HPDE6-E6E7 (cell line): ENCODE measurements around the gene NELFB.

Experiments used
- DNase-seq: peaks from one replicate; pipeline ENCODE4 v3.0.0; 2011; ENCODE audit warnings: missing footprints; ENCODE audit errors: extremely low spot score

NELFB gene

DNA sequence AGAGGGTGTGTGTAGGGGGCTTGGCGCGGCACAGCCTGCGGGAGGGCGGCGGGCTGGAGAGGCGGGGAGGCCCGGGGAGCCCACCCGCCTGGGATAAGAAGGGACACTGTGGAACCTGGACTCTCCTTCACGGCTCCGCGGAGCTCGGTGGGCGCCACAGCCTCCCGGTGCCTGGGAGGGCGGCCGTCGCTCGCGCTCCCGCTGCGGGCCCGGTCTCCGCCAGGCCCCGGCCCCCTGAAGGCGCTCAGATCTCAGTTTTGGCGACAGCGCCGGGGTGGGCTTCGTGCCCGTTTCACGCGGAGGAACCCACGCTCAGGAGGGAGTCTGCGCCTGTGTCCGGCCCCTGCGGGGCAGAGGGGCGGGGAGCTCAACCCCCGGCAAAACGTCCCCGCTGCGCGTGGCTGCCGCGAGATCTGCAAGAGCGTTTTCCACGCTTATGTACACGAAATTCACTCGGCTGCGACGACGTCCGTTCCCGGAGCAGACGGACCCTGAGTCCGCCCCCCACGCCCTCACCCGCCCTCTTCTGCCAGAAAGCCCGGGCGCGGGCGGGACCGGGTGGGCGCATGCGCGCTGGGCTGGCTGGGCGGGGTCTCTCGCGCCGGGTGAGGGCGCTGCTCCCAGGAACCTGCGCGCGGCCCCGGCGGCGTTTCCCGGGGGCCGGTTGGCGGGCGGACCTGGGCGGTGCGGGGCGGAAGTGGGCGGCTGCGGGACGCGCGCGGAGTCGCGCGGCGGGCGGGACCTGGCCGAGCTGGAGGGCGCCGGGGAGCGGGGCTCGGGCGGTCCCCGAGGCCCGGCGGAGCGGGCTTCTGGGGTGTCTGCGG, at the start of gene NELFB:
Gene NELFB, plus strand, starts transcription at position 704 of the 824 bp plus-strand sequence.
- peak; percentile 95 for DNase-seq

DNA sequence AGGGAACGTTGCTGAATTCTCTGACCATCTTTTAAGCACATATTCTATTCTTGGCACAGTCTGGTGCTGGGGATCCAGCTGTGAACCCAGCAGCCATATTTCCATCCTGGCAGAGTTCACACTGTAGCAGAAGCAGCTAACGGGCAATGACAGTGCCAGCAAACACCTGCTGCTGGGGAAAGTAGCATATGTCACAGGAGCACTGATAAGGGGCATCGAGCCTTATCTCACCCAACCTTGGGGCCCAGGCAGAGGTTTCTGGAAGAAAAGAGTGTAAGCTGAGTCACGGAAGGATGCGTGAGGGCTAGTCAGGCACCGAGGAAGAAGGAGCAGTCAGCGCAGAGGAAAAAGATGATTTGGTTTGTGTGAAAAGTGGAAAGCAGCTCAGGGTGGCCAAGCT, 48.5 kb upstream of the NELFB start:
- DNase-seq = no peak

DNA sequence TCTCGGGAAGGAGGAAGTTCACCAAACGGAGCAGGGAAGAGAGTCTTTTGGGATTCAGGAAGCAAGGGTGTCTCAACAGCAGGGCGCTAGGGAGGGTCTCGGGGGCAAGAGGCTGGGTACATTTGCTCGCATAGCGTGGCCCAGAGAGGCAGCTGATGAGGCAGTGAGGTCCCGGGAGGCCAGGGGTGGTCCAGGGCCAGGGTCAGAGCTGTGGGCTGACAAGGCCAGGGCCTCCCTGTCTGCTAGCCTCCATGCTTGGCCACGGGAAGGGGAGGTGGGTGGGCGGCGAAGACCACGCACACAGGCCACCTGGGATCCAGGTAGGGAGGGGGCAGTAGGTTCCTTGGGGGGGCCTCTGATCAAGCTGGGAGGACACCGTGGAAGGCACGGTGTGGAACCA, 43.6 kb upstream of the NELFB start:
- DNase-seq = no peak

DNA sequence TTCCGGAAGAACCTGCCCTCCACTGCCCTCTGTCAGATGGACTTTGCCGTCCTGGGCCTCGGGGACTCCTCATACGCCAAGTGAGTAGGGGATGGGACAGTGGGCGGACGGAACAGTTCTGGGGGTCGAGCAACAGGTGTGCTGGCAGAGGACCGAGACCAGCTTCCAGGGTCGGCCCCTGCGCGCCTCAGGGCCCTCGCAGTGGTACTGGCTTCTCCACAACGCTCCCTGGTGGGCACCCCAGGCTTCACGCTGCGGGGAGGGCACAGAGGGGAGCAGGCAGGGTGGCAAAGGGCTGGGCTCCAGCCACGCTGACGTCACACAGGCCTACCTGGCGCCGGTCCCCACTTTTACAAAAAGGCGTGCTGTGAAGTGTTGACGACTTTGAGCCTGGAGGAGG, 42.6 kb upstream of the NELFB start:
- DNase-seq = no peak

DNA sequence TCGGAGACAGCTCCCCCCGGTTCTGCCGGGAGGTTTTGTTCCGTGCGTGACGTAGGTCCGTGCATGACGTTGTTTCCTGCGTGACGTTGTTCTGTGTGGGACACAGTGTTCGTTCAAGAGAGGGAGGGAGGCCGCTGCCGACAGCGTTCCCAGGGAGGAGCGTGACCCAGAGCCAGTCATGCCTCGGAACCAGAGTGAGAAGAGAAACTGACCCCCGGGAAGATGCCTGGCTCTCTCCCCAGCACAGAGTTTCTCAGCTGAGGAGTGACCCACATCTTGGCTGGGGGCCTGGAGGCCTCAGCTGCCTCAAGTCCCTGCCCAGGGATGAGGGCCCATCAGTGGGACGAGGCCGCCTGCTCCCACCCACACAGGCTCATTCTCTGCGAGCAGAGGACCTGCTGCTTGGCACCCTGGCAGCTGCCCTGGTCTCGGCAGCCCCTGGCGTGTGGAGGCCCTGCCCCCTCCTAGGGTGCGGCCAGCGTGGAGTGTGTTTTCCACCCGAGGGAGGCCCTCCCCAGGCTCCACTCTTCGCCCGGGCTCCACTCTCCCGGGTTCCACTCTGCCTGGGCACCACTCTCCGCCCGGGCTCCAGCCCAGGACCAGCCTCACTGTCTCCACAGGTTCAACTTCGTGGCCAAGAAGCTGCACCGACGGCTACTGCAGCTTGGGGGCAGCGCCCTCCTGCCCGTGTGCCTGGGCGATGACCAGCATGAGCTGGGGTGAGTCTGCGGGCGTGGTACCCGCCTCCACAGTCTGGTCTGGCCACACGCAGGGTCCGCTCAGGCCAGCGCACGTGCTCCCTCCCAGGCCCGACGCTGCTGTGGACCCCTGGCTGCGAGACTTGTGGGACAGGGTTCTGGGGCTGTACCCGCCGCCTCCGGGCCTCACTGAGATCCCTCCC, 41.7 kb upstream of the NELFB start:
- no peak for DNase-seq

DNA sequence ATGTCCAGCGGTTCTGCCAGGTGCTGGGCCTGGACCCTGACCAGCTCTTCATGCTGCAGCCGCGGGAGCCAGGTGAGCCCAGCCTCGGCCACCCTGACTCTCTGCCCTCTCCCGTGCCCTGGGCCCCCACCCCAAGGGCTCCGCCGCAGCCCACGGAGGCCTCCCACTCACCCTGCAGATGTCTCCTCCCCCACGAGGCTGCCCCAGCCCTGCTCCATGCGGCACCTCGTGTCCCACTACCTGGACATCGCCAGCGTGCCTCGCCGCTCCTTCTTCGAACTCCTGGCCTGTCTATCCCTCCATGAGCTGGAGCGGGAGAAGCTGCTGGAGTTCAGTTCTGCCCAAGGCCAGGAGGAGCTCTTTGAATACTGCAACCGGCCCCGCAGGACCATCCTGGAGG, 40.5 kb upstream of the NELFB start:
- no peak for DNase-seq

DNA sequence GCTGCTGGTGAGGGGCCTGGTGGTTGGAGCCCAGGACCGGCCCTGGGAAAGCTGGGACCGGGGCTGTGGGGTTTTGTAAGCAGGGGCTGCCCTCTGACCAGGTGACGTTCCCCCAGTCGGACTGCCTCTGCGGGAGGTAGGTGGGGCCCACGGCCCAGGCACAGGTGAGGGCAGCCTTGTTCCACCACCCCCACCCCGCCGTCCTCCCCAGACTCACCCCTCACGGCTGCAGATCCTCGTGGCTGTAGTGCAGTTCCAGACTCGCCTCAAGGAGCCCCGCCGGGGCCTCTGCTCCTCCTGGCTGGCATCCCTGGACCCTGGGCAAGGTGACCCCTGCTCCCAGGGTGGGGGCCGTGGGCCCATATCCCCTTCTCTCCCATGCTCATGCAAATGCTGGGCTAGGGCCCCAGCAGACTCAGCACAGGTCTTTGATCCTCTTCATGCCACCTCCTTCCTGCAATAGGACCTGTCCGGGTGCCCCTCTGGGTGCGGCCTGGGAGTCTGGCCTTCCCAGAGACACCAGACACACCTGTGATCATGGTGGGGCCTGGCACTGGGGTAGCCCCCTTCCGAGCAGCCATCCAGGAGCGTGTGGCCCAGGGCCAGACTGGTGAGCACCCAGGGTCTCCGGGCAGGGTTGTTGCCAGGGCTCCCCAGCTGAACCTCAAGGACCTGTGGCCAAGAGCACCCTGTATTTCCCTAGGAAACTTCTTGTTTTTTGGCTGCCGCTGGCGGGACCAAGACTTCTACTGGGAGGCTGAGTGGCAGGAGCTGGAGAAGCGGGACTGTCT, 39.7 kb upstream of the NELFB start:
- DNase-seq = no peak

DNA sequence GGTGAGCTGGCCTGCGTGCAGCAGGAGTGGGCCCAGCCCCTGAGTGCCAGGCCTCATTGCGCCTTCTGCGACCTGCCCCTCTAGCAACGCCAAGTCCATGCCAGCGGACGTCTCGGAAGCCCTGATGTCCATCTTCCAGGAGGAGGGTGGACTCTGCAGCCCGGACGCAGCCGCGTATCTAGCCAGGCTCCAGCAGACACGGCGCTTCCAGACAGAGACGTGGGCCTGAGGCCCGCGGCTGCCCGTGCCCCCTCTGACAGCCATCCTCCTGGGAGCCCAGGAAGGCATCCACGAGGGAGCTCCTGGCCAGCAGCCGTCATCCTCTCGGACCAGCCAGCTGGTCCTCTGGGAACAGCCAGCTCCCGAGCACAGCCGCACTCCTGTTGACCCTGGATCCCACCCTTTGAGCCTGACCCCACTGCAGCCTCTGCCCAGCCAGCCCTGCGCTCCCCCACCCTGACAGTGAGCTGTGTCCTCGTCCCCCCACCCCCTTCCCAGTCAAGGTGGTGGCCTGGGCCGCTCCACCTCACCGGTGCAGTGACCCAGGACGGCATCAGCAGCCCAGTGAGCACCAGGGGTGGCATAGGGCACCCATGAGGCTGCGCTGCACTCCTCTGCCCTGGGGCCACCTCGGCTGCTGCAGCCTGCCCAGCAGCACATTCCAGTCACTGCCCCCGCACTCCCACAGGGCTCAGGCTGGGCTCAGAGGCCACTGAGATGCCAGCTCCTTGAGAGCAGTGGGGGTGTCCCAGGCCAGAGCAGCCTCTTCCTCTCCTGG, 38.8 kb upstream of the NELFB start:
- DNase-seq = no peak

DNA sequence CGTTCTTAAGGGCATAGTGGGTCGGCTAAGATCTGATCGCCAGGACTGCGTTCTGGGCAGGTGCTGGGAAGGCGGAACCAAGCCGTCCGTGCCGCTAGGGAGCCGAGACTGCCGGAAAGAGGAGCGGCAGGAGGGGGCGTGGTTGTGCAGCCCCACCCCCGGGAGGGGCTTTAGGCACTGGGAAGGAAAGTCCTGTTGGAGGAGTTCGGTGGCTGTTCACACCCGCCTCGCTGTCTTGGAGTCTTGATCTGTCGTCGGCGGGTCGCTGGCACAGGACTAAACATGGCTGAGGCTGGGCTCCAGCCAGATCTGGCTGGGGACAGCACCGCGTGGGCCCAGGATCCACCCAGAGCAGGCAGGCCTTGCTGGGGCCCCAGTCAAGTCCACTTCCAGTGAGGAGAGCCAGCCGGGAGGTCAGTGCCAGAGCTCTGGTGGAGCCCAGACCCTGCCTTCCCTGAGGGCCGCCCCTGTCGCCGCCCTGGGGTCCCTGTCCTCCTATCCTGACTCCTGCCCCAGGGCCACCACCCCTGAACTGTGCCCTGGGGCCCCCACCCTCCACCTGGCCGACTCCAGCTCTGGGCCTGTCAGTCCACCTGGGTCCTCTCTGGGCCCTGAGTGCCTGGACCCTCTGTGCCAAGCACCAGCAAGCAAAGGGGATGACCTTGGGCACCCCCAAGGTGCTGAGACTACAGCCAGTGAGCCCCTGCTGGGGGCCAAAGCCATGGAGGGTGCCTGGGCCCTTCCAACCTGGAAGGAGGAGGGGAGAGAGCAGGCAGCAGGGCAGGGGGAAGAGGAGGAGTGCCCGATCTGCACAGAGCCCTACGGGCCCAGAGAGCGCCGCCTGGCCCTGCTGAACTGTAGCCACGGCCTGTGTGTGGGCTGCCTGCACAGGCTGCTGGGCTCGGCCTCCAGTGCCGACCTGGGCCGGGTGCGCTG, 37.6 kb upstream of the NELFB start:
- peak; percentile 87 for DNase-seq

DNA sequence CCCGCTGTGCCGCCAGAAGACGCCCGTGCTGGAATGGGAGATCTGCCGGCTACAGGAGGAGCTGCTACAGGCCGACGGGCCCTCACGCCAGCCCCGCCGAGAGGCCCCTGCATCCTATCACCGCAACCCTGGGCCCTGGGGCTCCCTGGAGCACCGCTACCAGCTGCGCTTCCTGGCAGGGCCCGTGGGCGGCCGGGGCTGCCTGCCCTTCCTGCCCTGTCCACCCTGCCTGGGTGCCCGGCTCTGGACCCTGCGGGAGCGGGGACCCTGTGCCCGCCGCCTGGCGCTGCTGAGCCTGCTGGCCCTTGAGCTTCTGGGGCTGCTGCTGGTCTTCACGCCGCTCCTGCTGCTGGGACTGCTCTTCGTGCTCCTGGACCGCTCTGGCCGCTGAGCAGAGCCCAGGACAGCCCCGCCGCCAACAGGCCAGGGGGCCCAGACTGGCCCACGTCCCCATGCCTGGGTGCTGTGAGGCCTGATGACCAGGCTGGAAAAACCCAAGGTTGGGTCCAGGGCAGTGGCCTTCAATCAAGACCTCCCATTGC, 36.8 kb upstream of the NELFB start:
- no peak for DNase-seq

DNA sequence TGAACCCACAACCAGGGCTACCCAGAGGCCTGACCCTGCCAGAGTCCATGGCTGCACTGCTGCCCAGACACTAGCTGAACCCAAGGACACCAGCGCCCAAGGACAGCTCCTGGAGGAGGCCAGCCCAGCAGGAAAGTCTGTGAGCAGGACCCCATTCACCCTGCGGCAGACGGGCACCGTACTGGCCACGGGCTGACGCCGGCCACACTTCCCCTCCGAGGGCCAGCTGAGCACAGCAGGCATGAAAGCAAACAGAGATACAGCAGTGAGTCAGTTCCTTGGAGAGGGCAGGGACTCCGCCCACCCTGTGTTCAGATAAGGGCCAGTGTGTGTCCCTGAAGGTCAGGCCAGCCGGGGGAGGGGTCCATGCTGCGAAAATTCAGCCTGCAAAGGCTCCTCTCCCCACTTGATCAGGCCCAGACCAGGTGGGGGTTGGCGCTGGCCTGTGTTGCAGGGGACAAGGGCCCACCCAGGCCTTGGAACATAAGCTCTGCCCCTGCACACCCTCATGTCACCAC, 36.3 kb upstream of the NELFB start:
- no peak for DNase-seq

DNA sequence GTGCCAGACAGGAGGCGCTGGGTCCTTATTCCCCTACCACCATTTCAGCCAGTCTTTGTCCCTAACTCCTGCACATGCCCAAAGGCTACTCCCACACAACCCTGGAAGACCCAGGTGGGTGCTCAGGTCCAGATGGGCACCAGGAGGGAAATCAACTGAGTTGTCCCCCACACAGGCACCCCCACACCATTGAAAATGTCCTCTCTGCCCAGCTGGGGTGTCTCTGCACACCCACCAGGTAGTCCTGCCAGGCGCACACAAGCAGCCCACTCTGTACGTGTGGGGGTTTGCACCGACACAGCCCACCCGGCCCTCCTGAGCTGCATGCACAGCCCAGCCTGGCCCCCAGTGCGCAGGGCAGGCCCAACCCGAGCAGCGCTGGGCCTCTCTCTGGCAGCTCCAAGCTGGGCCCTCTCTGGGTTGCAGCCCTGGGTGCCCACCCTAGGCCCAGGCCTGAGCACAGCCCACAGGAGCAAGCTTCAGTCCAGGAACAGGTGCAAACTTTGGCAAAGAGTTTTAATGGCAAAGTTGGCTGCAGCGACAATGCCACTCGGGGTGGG, 35.3 kb upstream of the NELFB start:
- no peak for DNase-seq

DNA sequence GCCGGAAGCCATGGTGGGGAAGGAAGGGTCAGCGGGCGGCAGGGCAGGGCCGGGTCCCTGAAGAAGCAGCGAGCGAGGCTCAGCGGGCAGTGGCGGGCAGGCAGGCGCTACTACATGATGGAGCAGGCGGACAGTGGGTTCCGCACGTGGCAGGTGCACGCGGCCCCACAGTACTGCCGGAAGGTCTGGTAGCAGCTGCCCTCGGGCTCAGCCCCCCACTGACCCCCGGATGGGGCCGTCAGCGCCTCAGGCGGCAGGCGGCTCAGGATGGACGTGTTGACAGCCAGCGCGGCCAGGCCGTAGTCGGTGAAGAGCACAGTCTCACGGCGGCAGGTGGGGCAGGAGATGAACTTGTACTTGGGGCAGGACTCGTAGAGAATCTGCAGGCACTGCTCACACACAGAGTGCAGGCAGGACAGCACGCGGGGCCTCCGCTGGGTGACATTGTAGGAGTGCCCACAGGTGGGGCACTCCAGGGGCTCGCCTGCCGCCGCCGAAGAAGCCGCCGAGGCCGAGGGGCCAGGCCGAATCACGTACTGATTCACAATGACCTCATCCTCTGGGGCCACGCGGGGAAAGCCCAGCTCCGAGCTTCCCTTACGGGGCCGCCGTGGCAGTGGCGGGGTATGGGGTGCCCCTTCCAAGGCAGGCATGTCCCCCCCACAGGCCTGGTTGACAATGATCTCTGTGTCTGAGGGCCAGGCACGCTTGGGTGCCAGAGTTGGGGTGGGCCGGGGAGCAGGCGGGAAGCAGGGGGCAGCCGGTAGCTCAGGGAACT, 34.6 kb upstream of the NELFB start:
- DNase-seq = no peak

DNA sequence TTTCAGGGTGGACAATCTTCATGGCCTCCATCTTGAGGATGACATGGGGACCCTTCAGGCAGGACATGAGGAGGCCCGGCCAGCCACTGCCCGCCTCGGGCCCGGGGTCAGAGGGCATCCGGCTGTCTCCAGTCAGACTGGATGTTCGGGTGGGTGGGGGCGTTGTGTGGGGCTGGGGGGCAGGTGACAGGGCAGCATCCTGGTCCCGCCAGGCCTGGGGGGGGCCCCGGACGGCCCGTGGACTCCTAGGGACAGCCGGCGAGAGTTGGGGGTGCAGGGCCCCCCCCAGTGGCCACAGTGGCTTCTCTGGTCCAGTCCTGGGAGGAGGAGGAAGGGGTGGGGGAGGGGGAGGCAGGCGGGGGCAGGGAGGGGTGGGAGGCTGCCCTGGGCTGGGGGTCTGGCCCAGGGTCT, 34.0 kb upstream of the NELFB start:
- DNase-seq = no peak

DNA sequence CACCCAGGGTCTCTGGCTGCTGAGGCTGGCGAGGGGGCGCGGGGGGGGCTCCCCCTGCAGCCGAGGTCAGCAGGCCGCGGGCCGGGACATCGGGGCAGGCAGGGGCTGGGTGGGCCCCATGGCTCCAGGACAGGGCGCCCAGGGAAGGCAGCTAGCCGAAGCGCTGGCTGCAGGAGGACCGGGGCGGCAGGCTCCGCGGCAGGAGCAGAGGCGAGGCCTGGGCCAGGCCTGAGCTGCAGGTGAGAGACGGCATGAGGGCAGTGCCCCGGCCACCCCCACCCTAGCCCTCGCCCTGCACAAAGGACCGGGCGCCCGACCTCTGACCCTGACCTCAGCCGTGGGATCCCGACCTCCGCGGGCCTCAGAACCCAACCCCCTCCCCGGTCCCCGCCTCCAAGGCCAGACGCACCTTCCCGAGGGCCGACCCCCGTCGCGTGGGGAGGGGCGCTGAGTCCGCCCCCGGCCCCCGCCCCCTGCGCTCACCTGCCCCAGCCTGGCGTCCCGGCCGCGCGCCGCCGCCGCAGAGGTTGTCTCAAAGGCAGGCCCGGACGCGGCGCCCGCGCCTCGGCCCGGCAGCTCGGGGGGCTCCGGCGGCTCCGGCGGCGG, 33.5 kb upstream of the NELFB start:
- no peak for DNase-seq

DNA sequence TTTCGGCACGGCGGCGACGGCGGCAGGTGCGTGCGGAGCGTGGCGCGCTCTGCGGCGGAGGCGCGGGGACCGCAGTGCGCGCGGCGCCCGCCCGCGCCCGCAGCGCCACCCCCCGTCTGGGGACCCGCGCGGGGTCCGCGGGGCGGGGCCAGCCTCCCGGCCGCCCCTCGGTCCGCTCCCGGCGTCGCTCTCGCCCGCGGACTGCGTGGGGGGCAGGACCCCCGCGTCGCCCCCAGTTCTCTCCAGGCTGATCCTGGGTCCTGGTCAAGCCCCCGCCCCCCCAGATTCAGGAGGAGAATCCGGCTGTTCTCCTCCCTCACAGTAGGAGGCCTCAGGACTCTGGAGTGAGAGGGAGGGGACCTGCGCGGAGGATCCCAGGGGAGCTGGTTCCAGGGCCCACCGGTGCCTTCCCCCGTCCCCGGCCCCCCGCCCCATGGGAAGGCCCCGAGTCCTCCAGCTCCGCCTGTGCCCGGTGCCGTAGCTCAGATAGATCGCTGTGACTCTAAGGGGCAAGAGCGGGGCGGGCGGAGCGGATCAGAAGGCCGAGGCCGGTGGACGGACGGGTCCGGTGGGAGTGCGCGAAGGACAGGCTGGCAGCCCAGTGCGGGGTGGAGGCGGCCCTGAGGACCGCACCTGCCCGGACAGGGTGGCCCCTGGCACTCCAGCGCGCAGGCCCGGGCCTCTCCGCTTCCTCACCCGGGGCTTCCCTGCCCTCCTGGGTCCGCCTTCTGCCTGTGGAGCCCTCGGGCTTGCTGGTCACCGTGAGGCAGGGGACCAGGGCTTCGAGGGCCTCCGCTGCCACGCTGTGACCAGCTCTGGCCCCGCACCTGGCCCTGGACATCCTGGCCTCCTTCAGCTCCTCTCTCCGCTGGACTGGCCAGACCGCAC, 32.7 kb upstream of the NELFB start, which contains the start of gene RNF208:
Gene RNF208, minus strand, starts transcription at position 51 of the 888 bp plus-strand sequence. CDS start 1,028 bp downstream, outside the sequence.
- no peak for DNase-seq
